A673 (cell line): Measurements from ENCODE around the gene LRRC8A.
"Not testable (repeated sequence)": the region's sequence is repeated elsewhere in the genome, so short reads cannot be mapped to it uniquely, and the experiment has no call there.

Experiments
- CTCF ChIP-seq: fragments of 300-800, 200-600 bp; sonication (generic); conservative IDR thresholded peaks from 2 replicates; pipeline ENCODE4 v1.5.1; 2017; ENCODE audit warnings: low read depth, mild to moderate bottlenecking, antibody characterized with exemption, low read length, moderate library complexity, mixed read lengths
- EZH2 ChIP-seq: fragments of 200-600 bp; sonication (generic); IDR thresholded peaks from 2 replicates; pipeline ENCODE4 v1.6.1; 2017; ENCODE audit warnings: borderline replicate concordance, low read depth, mild to moderate bottlenecking, mixed read lengths, antibody characterized with exemption, low read length; ENCODE audit not compliant: poor library complexity, severe bottlenecking

- not testable (repeated sequence) for TF ChIP-seq CTCF, EZH2
Measured at GRCh38 chr9:128858476-128858875, 23.5 kb upstream of the LRRC8A start.
